ENCODE data around the gene CTBP2.

CTBP2 gene

GRCh38 chr10:125106586-125106985 is 53.8 kb downstream of the CTBP2 start:
- DNase-seq (ENCODE audit: low read depth in 2 of 2), result no peak

GRCh38 chr10:125105706-125106255 is 54.6 kb downstream of the CTBP2 start:
- DNase-seq (ENCODE audit: low read depth in 2 of 2), result no peak

GRCh38 chr10:125105155-125105554 is 55.2 kb downstream of the CTBP2 start:
- DNase-seq (ENCODE audit: low read depth in 2 of 2), result no peak

- no peak for DNase-seq (ENCODE audit: low read depth in 2 of 2)
Observed at GRCh38 chr10:125104559-125104958, 55.8 kb downstream of the CTBP2 start.

DNA sequence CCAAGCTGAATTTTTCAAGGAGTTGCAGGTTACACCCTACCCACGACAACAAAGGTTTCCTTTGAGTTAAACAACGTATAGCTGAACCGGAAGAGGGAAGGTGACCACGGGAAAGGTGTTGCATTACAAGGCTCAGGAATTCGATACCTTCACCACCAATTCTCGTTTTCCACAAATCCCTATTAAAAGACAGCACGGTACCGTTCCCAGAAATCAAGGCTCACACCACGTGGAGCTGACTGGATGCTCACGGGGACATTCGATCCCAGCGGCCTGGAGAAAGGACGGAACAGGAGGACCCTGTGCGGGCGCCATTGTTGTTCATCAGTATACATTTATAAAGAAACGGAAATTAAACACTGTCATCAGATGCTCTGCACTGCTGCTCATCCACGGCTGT is 56.4 kb downstream of the CTBP2 start:
- no peak for DNase-seq (ENCODE audit: low read depth in 2 of 2)

GRCh38 chr10:125103466-125103865 is 56.9 kb downstream of the CTBP2 start:
- no peak for DNase-seq (ENCODE audit: low read depth in 2 of 2)

- no peak for DNase-seq (ENCODE audit: low read depth in 2 of 2)
Observed at GRCh38 chr10:125102821-125103220, 57.5 kb downstream of the CTBP2 start.

GRCh38 chr10:125102246-125102645 is 58.1 kb downstream of the CTBP2 start:
- DNase-seq (ENCODE audit: low read depth in 2 of 2), result no peak

GRCh38 chr10:125101581-125101980 is 58.8 kb downstream of the CTBP2 start:
- DNase-seq (ENCODE audit: low read depth in 2 of 2), result no peak

DNA sequence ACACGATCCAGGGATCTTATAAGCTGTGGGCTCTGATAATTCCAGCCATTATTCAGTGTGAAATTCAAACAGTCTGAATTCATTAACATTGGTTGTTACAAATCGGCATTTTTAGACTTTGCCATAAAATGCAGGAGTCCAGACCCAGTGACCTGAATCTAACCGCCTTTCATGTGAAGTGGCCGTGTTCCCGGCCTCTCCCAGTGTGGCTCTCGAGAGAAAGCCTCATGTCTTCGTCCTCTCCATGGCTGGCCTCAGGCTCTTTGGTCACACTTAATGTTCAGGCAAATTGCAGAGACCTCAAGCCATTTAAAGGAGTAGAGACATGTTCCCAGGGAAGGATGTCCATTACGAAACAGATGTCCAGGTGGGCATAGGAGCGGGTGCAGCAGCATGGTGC is 59.3 kb downstream of the CTBP2 start:
- DNase-seq (ENCODE audit: low read depth in 2 of 2), result no peak

- DNase-seq (ENCODE audit: low read depth in 2 of 2), result no peak
Observed at GRCh38 chr10:125097409-125098070, 62.8 kb downstream of the CTBP2 start.

GRCh38 chr10:125096975-125097374 is 63.4 kb downstream of the CTBP2 start:
- DNase-seq (ENCODE audit: low read depth in 2 of 2), result no peak

- no peak for DNase-seq (ENCODE audit: low read depth in 2 of 2)
Observed at GRCh38 chr10:125096371-125096770, 64.0 kb downstream of the CTBP2 start.

GRCh38 chr10:125095776-125096175 is 64.6 kb downstream of the CTBP2 start:
- no peak for DNase-seq (ENCODE audit: low read depth in 2 of 2)

- DNase-seq (ENCODE audit: low read depth in 2 of 2), result no peak
Observed at GRCh38 chr10:125095228-125095627, 65.1 kb downstream of the CTBP2 start.

DNA sequence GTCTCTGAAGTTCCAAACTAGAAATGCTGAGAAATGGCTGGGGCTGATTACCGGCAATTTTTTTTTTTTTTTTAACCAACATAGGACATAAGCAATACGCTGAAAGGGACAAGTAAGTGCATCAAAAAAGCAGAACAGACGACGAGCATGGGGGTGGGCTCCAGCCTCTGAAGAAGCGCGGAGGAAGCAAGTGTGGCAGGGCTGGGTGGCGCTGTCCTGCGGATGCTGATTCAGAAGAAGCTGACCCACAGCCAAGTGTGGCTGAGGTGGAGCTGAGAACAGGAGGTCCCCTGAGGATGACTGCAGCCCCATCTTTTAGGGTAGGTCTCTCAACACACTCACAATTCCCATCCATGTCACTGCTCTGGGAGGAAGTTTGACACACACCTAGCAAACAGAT is 65.6 kb downstream of the CTBP2 start:
- no peak for DNase-seq (ENCODE audit: low read depth in 2 of 2)

DNA sequence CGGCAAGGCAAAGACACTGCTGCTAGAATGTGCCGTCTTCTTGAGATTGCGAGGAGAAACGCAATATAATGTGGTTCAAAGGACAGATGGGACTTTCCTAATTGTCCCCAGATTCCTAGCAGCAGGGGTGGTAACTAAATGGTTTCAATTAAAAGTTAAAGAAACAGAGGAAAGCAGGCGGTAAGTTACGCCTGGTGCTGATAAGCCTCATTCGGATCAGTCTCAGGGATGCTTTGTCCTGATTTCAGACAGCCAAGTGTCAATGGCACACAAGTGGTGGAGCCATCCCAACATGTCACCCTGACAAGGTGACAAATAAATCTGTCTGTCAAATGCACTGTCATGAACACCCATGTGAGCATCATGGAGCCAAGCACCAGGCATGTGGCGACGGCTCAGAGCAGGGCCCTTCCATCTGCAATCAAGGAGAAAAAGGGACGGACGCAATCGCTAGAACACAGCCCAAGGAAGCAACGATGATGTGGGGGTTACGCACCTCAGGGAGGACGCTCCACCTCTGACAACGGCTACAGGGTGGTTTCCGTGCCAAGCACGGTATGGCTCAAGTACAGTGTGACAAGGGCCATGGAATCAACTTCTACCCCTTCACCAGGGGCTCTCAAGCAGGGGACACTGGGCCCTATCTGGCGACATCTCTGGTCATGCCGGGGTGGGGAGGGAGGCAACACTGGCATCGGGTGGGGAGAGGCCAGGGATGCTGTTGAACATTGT is 66.2 kb downstream of the CTBP2 start:
- DNase-seq (ENCODE audit: low read depth in 2 of 2), result no peak

- no peak for DNase-seq (ENCODE audit: low read depth in 2 of 2)
Observed at GRCh38 chr10:125093199-125093973, 67.0 kb downstream of the CTBP2 start.

- DNase-seq (ENCODE audit: low read depth in 2 of 2), result no peak
Observed at GRCh38 chr10:125092564-125093031, 67.8 kb downstream of the CTBP2 start.

GRCh38 chr10:125091891-125092290 is 68.5 kb downstream of the CTBP2 start:
- no peak for DNase-seq (ENCODE audit: low read depth in 2 of 2)

DNA sequence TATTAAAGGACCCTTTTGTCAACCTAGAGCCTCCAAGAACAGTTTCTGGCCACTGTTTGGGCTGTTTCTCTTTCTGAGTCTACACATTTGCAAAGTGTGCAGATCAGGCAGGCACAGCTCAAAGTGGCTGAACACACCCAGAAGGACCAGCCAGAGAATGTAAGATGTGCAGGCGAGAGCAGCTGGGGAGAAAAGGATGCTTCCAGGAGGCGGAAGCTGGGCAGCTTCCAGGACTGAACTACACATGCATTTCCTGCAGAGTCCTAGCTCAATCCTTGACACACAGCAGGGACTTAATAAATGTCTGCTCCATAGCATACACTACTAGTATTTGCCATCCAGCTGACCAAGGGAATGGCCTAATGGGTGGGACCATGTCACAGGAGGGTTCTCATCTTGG is 70.9 kb downstream of the CTBP2 start:
- no peak for DNase-seq (ENCODE audit: low read depth in 2 of 2)

- DNase-seq (ENCODE audit: low read depth in 2 of 2), result no peak
Observed at GRCh38 chr10:125087897-125088215, 72.5 kb downstream of the CTBP2 start.

Measured in stimulated activated CD4-positive, alpha-beta T cell treated with anti-CD3 and anti-CD28 coated beads, Interleukin-15, amount 100 ng/mL, for 48 hours (primary cell).